K562 (cell line): ENCODE data around the gene USHBP1. TPM values are rescaled to one million over a fixed set of nuclear protein-coding genes. Genes with fewer than 3 reads are reported as not detected.

ENCODE experiments used
- ATAC-seq: fragments of 200-7000 bp; cut with Tn5 transposase; 3 replicates; pipeline ENCODE4 v1.9.1; 2020; ENCODE audit warnings: moderate library complexity
- BruUV-seq: library from RNA; stranded (reverse); fragments of 400-500 nt; replicated peaks from 2 replicates; lab custom pipeline; 2021; lab: Mats Ljungman, UMichigan
- CTCF ChIA-PET: fragments of 300-600 bp; formaldehyde crosslinking; extraction: SDS; loops from one replicate; lab custom pipeline; 2021; ENCODE audit warnings: low intra/inter-chr PET ratio; lab: Yijun Ruan, JAX
- POLR2A ChIA-PET: fragments of 300-600, 350-650 bp; sonication (Branson Sonifier 250); formaldehyde crosslinking; extraction: SDS; loops from one replicate; lab custom pipeline; 2021; ENCODE audit warnings: antibody characterized with exemption, inconsistent platforms; lab: Yijun Ruan, JAX
- DNase-seq, 4 experiments: peaks; one replicate each; pipeline versions ENCODE4 v3.0.0 to v3.0.0-alpha.2; 2011 to 2018; ENCODE audit warnings: low spot score in 3 of 4, mixed read lengths in 3 of 4; ENCODE audit errors: extremely low read depth in 1 of 4
- FAIRE-seq: peaks from 2 replicates; lab custom pipeline; 2011; peaks lifted over from hg19 to GRCh38; lab: Jason Lieb, UNC
- H2AFZ ChIP-seq: 2 replicates; pipeline ENCODE4 v1.6.0; 2011; ENCODE audit warnings: low read depth, low read length, control low read depth, inconsistent platforms
- H3K27ac ChIP-seq: fragments of 200-600 bp; 3 replicates; pipeline ENCODE4 v1.8.0; 2011; ENCODE audit warnings: low read depth, mild to moderate bottlenecking, control low read depth, inconsistent platforms, low read length, moderate library complexity, mixed read lengths; ENCODE audit errors: extremely low read depth
- H3K27me3 ChIP-seq, 2 experiments: fragments of 300-600 bp in 1 of 2; 2 replicates in 1 of 2; 3 replicates in 1 of 2; pipeline versions ENCODE4 v1.6.0 to v1.8.0; 2011; ENCODE audit warnings: inconsistent platforms in 2 of 2, low read length in 2 of 2, mild to moderate bottlenecking in 1 of 2, mixed read lengths in 1 of 2, moderate library complexity in 1 of 2; ENCODE audit not compliant: control insufficient read depth in 2 of 2, insufficient read depth in 2 of 2
- H3K36me3 ChIP-seq: fragments of 300-600 bp; 3 replicates; pipeline ENCODE4 v1.8.0; 2011; ENCODE audit warnings: mild to moderate bottlenecking, low read length, inconsistent platforms; ENCODE audit not compliant: control insufficient read depth, insufficient read depth
- H3K4me1 ChIP-seq, 2 experiments: fragments of 200-600 bp in 1 of 2; replicated peaks in 1 of 2; 2 replicates in 1 of 2; 3 replicates in 1 of 2; pipeline versions ENCODE4 v1.5.1 to v1.8.0; 2011; ENCODE audit warnings: inconsistent platforms in 2 of 2, low read length in 2 of 2, mild to moderate bottlenecking in 1 of 2, mixed read lengths in 1 of 2, moderate library complexity in 1 of 2; ENCODE audit not compliant: control insufficient read depth in 2 of 2, insufficient read depth in 2 of 2
- H3K4me2 ChIP-seq: 2 replicates; pipeline ENCODE4 v1.6.1; 2011; ENCODE audit warnings: low read length, control low read depth, inconsistent platforms, mixed read lengths; ENCODE audit not compliant: insufficient read depth
- H3K4me3 ChIP-seq: fragments of 200-600 bp; sonication (generic), shearing (Covaris generic); 2 replicates; pipeline ENCODE4 v1.5.1; 2016; ENCODE audit warnings: control low read depth, inconsistent platforms
- H3K79me2 ChIP-seq: fragments of 200-600 bp; 3 replicates; pipeline ENCODE4 v1.8.0; 2011; ENCODE audit warnings: low read length, inconsistent platforms; ENCODE audit not compliant: control insufficient read depth, insufficient read depth
- H3K9ac ChIP-seq, 2 experiments: 2 replicates each; pipeline versions ENCODE4 v1.6.0 to v1.6.1; 2011; ENCODE audit warnings: low read depth in 2 of 2, low read length in 2 of 2, control low read depth in 1 of 2, inconsistent platforms in 1 of 2, mild to moderate bottlenecking in 1 of 2, mixed read lengths in 1 of 2; ENCODE audit not compliant: insufficient read depth in 1 of 2
- H3K9me1 ChIP-seq: one replicate; pipeline ENCODE4 v1.6.0; 2011; ENCODE audit warnings: inconsistent platforms, mild to moderate bottlenecking, low read length, moderate library complexity; ENCODE audit not compliant: control insufficient read depth, insufficient read depth
- H3K9me3 ChIP-seq: replicated peaks from 2 replicates; pipeline ENCODE4 v1.5.1; 2011; ENCODE audit warnings: low read depth, low read length, inconsistent platforms; ENCODE audit not compliant: control insufficient read depth, insufficient read depth
- H4K20me1 ChIP-seq: replicated peaks from 2 replicates; pipeline ENCODE4 v1.6.1; 2011; ENCODE audit warnings: low read length, inconsistent platforms, mixed read lengths; ENCODE audit not compliant: control insufficient read depth, insufficient read depth
- CTCF ChIP-seq, 3 experiments: IDR thresholded peaks in 2 of 3; conservative IDR thresholded peaks in 1 of 3; 2 replicates each; pipeline ENCODE4 v1.5.1; 2011 to 2012; ENCODE audit warnings: low read length in 3 of 3, mild to moderate bottlenecking in 3 of 3, control low read depth in 2 of 3, improper control_type of control experiment in 1 of 3, inconsistent platforms in 1 of 3, low read depth in 1 of 3, mixed read lengths in 1 of 3, moderate library complexity in 1 of 3; ENCODE audit not compliant: insufficient read depth in 2 of 3
- E2F1 ChIP-seq: sonication (generic); formaldehyde crosslinking; IDR thresholded peaks from 2 replicates; pipeline ENCODE4 v1.8.1; 2023; ENCODE audit warnings: mild to moderate bottlenecking, missing genetic modification reagents, moderate library complexity
- RBFOX2 ChIP-seq: fragments of 200-400 bp; formaldehyde crosslinking; IDR thresholded peaks from 2 replicates; pipeline ENCODE4 v1.6.1; 2017; ENCODE audit warnings: low read depth, mild to moderate bottlenecking, low read length, moderate library complexity
- SLC30A9 ChIP-seq: fragments of 250-450 bp; sonication (Bioruptor Pico); IDR thresholded peaks from 2 replicates; pipeline ENCODE4 v1.8.0; 2022; ENCODE audit warnings: mild to moderate bottlenecking, moderate library complexity
- ZBTB11 ChIP-seq, 3 experiments: fragments of 200-800 bp in 1 of 3; fragments of 250-450 bp in 1 of 3; fragments of 450-650 bp in 1 of 3; sonication (Bioruptor Pico) in 1 of 3; sonication (Bioruptor generic) in 1 of 3; formaldehyde crosslinking in 1 of 3; IDR thresholded peaks; 2 replicates each; pipeline versions ENCODE4 v1.6.1 to v1.8.0; 2016 to 2022; ENCODE audit warnings: mild to moderate bottlenecking in 2 of 3, missing genetic modification characterization in 2 of 3, missing compliant biosample characterization in 1 of 3, moderate library complexity in 1 of 3
- ZBTB2 ChIP-seq: fragments of 450-650 bp; IDR thresholded peaks from 2 replicates; pipeline ENCODE4 v1.6.1; 2016; ENCODE audit warnings: antibody characterized with exemption
- ZBTB33 ChIP-seq: sonication (generic); formaldehyde crosslinking; IDR thresholded peaks from 2 replicates; pipeline ENCODE4 v1.8.1; 2023; ENCODE audit warnings: mild to moderate bottlenecking, missing genetic modification reagents
- ZNF124 ChIP-seq: sonication (generic); formaldehyde crosslinking; IDR thresholded peaks from 2 replicates; pipeline ENCODE4 v1.8.1; 2022; ENCODE audit warnings: missing genetic modification reagents
- WGBS: fragments of 100-300 bp; shearing (Covaris generic); methylation state at CpG from one replicate; pipeline ENCODE4 v1.1.6; 2016; ENCODE audit warnings: low coverage, mixed read lengths; ENCODE audit not compliant: insufficient coverage; ENCODE audit errors: missing lambda C conversion rate; 5-methylcytosine and 5-hydroxymethylcytosine counted together
- in situ Hi-C: fragments of 300-500 bp; cut with MboI; formaldehyde crosslinking; loops from 4 replicates; pipeline ENCODE4 v1.15.0; 2018; ENCODE audit warnings: inconsistent platforms, mixed read lengths
- intact Hi-C: fragments of 100-400 bp; cut with micrococcal nuclease; formaldehyde crosslinking; loops from 2 replicates; pipeline ENCODE4 v1.14.2; 2022
- polyA plus RNA-seq, 8 experiments: library from polyadenylated mRNA; depleted of rRNA in 4 of 8; stranded (reverse) in 5 of 8; unstranded in 3 of 8; fragments of >200 nt; fragmentation: Nextera tagmentation in 2 of 8; fragmentation: Illumina TruSeq in 1 of 8; extraction: Ambion mirVana in 2 of 8; extraction: Trizol in 1 of 8; gene quantifications; 2 replicates each; pipeline versions ENCODE4 v1.2.1 to v1.2.3, GENCODE V29; 2011 to 2014; ENCODE audit warnings: inconsistent platforms in 1 of 8, missing spikeins in 1 of 8
- total RNA-seq, 7 experiments: library from RNA; depleted of rRNA in 6 of 7; stranded (reverse); fragments of >200 nt in 6 of 7; fragmentation: Illumina TruSeq in 2 of 7; extraction: Trizol in 2 of 7; gene quantifications; 2 replicates each; pipeline versions ENCODE4 v1.2.1 to v1.2.3, GENCODE V29; 2011 to 2021; ENCODE audit warnings: low replicate concordance in 1 of 7

The USHBP1 gene
- total and polyA plus RNA-seq, 9 of the 15 experiments (the other 6 are each of a cell fraction or from before 2014, with no cell fraction given) = 0.03 to 0.10 (median 0.05) TPM; not detected in 5

GRCh38 chr19:17305517-17306284, 41.2 kb upstream of the USHBP1 start, which contains the start of gene MRPL34:
Gene MRPL34 (plus strand): TSS chr19:17305872. CDS start chr19:17305893, 21 bp downstream.
- Histone ChIP-seq H4K20me1 (0 out of 2 replicates have a peak, but pooled peaks cover 5% of the 10 kb centered on the region), H3K4me1 (peaks cover 31 to 74% of the 10 kb centered on the region in 2 experiments; a peak in 4 of 5 replicates), H3K36me3 (peaks cover 13% of the 10 kb centered on the region), H3K27me3 (no peaks in the 10 kb centered on the region), H3K4me3 (peak within 1 kb of the TSS; percentile 58), H2AFZ (peak within 1 kb of the TSS; percentile 88), H3K9ac (peak within 1 kb of the TSS; percentile 84 to 94), H3K79me2 (peaks cover 45% of the 10 kb centered on the region), H3K27ac (peak within 1 kb of the TSS; percentile 86), H3K9me1 (no peaks in the 10 kb centered on the region), H3K9me3 (no peaks in the 10 kb centered on the region), H3K4me2 (peak within 1 kb of the TSS; percentile 94)
- POLR2A ChIA-PET = interaction anchor here (0.6 to 7.7 kb wide), 8 partner anchors 12 to 1654 kb away, joined by 3 to 78 read pairs (median 4); partner anchors contain the start of genes ANO8, BABAM1 and JUND
- DNase-seq = peak; percentile 70 to 99 (median 81)
- ATAC-seq = peak; percentile 65
- BruUV-seq = TSS peak; percentile 79
- CTCF ChIA-PET = interaction anchor here (0.8 to 1.1 kb wide), 2 partner anchors 29 to 85 kb away, joined by 3 read pairs; partner anchors contain the start of gene ANO8
- intact Hi-C loops (loop anchor here (1.0 kb wide), 1 partner anchor 11 kb away; no protein-coding TSS in a partner anchor), in situ Hi-C loops (no loop called here)
- FAIRE-seq = peak; percentile 95
- under 1% methylated on average over 55 of the region's 55 CpGs for WGBS
- no peak for TF ChIP-seq ZNF124 (CRISPR knock-in tag)
- TF ChIP-seq RBFOX2 = peak; percentile 88
- peak; percentile 77; the same call in 1 of the 2 replicates for TF ChIP-seq E2F1 (CRISPR knock-in tag)
- peak; percentile 72; the same call in 1 of the 2 replicates for TF ChIP-seq ZBTB33 (CRISPR knock-in tag)
- peak in 1 of 3 experiments; percentile 82; a peak in 2 of 6 replicates for TF ChIP-seq ZBTB11 (CRISPR knock-in tag; IDR thresholded peaks at IDR 0.05)
- TF ChIP-seq ZBTB2 = peak; percentile 97
- TF ChIP-seq SLC30A9 (CRISPR knock-in tag) = no peak
- peak; percentile 83 to 97 (median 93) for TF ChIP-seq CTCF (IDR thresholded peaks at IDR 0.05 in 2 of 3, conservative IDR thresholded peaks at IDR 0.05 in 1 of 3; ENCODE audit: insufficient read depth in 2 of 3, low read depth in 1 of 3, low read length in 3 of 3)
